GM23248 (cell line): ENCODE results near the gene SFMBT2.

Experiments
- EZH2 ChIP-seq: fragments of 200-600 bp; sonication (generic); IDR thresholded peaks from 2 replicates; pipeline ENCODE4 v1.6.1; 2018; ENCODE audit warnings: antibody characterized with exemption, mild to moderate bottlenecking; ENCODE audit not compliant: insufficient read depth, poor library complexity, severe bottlenecking
- EZH2phosphoT487 ChIP-seq: fragments of 200-600 bp; sonication (generic); IDR thresholded peaks from 2 replicates; pipeline ENCODE4 v1.6.1; 2018; ENCODE audit warnings: antibody characterized with exemption, moderate library complexity, mild to moderate bottlenecking, low read depth; ENCODE audit not compliant: insufficient read depth

DNA sequence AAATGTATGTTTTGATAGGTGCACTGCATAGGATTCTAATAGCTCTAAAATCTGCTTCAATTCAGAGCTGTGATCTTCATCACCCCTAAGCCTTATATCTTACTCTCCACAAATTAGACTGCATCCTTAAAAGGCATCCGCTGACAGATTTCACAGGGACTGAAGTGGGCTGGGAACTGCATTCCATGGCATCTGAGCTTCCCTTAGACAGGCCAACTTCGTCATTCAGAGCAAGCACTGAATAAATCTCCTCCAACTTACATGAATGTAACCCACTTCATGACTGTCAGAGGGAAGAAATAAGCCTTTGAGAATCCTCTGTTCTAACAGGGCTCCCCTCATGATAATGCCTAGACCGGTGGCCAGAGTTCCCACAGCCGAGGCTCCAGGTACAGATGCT, 71.3 kb downstream of the SFMBT2 start:
- no peak for TF ChIP-seq EZH2
- no peak for TF ChIP-seq EZH2phosphoT487
